GM12873 (cell line): ENCODE results near the gene WNT3.

ENCODE experiments used
- CTCF ChIP-seq: IDR thresholded peaks from 2 replicates; pipeline ENCODE4 v1.5.1; 2012; ENCODE audit warnings: low read depth, mild to moderate bottlenecking, moderate library complexity, low read length, control low read depth; ENCODE audit not compliant: insufficient read depth; ENCODE audit errors: missing control alignments

The WNT3 gene

DNA sequence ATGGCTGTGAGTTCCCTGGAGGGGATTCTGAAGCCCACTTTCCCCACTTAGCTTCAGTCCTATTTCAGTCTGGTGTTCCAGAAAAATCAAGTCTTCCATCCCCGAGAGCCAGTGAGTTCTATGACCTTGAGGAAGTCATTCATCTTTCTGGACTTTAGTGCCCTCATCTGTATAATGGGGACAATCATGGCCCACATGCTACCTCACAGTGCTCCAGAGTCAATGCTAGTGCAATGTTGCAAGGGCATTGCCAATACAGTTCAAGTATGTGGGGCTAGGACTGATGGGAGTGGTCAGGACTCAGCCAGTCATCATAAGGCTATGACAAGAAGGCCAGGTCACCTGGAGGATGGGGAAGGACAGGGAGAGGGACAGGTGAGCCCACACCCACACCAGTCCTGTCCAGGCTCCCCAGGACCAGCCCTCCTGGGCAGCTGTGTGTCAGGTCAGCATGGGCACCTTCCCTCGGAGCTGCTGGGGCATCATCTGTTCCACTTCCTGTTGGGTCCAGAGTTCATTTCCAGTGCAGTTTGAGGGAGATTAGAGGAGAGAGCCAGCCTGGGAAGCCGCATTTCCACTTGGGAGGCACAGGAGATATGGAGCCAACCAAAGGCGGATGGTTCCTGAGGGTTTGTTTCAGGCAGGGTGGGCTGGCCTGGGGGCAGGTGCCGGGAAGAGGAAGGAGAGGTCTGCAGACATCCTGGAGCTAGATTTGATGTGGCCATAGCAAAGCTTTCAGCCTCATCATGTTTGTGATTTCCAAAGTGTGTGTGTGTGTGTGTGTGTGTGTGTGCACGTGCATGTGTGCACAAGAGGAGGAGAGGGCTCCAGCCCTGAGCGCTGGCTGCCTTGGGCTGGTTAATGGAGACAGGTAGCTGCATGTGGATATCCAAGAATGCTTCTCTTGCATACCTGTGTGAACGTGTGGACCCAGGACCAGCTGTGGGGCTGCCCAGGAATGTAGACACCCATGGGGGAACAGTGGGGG is 29.0 kb upstream of the WNT3 start:
- TF ChIP-seq CTCF: no peak

- peak; percentile 73 for TF ChIP-seq CTCF
These were observed 24.3 kb upstream of the WNT3 start for GRCh38 chr17:46842835-46843234.

GRCh38 chr17:46841561-46842379 is 23.3 kb upstream of the WNT3 start:
- TF ChIP-seq CTCF: peak; percentile 59

DNA sequence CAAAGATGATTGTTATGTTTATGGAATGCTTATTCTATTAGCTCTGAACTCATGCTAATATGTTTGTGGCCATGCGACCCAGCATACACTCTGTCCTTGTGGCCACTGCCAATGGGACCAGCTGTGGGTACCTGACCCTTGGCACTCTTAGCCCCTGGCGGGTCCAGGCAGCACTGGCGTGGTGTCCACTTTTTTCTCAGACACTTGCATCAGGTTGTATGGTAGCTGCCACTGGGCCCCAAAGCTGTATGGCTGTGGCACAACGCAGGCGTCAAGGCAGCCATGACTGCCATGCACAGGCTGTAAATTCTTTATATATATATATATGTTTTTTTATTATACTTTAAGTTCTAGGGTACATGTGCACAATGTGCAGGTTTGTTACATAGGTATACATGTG is 20.7 kb upstream of the WNT3 start:
- no peak for TF ChIP-seq CTCF

DNA sequence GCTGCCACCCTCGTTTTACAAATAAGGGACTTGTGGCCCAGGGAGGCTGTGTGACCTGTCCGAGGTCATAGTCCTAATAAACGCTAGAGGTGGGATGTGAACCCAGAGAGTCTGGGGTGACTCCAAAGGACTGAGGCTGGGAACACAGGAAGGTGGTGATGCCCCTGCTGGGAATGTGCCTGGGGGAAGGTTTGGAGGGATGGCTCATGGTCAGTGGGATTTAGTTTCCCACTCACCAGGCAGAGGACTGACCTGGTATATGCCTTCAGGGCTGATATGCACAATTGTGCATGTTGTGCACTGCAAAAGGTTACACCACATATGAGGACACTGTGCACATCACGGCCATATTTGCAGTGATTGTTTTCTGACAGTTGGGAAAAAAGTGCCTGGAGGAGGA is 19.0 kb upstream of the WNT3 start:
- no peak for TF ChIP-seq CTCF

DNA sequence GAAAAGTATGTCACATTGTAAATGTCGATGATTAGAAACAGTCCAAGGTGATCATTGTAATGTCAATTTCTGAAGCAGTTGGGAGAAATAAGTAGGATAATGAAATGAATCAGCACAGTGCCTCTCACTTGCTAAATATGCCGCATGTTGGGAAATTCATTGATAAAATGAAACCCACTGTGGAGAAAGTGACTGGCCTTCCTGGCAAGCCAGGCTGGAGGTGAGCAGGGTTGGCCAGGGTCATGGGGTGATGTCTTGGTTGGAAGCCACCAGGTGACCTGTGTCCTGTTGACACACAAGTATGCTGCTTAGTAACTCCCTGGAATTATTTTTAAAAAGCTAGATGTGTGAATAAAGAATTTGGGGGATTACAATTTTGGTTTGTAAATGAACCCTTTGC is 18.0 kb upstream of the WNT3 start:
- no peak for TF ChIP-seq CTCF

DNA sequence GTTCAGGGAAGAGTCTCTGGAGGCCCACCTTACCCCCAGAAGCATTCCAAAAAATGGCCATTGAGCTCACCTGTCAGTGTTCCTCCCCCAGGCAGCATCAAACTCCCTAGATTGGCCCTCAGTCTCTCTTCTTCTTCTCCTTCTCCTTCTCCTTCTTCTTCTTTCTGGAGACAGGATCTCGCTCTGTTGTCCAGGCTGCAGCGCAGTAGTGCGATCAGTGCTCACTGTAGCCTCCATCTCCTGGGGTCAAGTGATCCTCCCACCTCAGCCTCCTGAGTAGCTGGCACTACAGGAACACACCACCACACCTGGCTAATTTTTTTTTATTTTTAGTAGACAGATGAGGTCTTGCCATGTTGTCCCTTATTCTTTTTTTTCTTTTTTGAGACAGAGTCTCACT is 16.4 kb upstream of the WNT3 start:
- no peak for TF ChIP-seq CTCF
